ENCODE results near the gene HSPB3.
"Not testable (repeated sequence)": the region's sequence is repeated elsewhere in the genome, so short reads cannot be mapped to it uniquely, and the experiment has no call there.

Gene HSPB3

DNA sequence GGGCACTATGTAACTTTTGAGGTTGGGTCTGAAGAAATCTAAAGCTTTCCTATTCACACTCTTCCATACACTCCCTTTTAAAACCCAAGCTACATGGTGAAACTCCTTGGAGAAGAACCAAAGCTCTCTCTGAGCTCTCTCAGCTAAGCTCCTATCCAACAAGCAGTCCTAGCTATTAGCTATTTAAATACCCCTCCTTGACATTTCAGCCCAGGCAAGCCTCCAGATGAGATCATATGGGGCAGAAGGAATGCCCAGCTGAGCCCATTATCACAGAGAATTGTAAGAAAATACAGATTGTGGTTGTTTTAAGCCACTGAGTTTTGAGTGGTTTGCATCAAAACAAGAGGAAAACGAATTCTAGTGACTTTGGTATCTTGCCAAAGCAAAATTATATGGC is 15.2 kb downstream of the HSPB3 start:
- TF ChIP-seq, protein P1, sequence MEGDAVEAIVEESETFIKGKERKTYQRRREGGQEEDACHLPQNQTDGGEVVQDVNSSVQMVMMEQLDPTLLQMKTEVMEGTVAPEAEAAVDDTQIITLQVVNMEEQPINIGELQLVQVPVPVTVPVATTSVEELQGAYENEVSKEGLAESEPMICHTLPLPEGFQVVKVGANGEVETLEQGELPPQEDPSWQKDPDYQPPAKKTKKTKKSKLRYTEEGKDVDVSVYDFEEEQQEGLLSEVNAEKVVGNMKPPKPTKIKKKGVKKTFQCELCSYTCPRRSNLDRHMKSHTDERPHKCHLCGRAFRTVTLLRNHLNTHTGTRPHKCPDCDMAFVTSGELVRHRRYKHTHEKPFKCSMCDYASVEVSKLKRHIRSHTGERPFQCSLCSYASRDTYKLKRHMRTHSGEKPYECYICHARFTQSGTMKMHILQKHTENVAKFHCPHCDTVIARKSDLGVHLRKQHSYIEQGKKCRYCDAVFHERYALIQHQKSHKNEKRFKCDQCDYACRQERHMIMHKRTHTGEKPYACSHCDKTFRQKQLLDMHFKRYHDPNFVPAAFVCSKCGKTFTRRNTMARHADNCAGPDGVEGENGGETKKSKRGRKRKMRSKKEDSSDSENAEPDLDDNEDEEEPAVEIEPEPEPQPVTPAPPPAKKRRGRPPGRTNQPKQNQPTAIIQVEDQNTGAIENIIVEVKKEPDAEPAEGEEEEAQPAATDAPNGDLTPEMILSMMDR (conservative IDR thresholded peaks at IDR 0.05; ENCODE audit: low read depth, low read length) = no peak
- H3K4me3 ChIP-seq (ENCODE audit: low read length) = no peak overlapping the region
- peak; percentile 80 for DNase-seq (ENCODE audit: low read depth)

DNA sequence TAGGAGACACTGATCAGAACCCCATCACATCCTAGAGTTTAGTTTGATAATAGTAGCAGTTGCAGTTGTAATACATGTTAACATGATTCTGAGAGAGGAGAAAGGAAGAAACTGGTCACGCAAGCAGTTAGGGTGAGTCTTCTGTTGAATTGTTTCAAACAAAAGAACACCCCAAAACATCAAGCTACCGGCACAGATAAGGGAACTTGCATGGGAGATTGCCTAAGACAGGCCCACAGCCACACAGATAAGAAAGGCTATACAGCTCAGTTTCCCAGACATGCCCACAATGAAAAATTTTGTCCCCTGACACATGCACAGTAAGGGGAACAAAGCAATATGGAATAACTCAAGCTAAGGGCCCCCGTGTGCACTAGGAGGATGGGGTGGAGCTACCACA is 15.9 kb downstream of the HSPB3 start:
- no peak overlapping the region for H3K4me3 ChIP-seq (ENCODE audit: low read length)
- no peak for DNase-seq (ENCODE audit: low read depth)

DNA sequence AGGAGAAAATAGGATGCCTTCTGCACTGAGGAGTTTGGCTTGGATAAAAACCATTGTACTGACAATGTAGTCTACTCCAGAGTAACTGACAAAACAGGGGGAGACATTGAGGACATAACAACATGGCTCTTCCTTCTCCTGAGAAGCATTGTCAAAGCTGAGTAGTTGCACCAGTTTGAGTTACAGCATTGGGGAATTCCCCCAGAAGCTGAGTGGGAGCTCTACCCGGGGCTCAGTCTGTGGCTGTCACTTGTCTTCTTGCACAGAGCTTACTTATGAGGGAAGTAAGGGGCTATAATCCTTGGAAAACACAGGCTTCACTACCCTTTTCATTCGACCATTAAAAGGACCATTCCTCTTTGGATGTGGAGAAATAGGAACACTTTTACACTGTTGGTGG is 21.2 kb downstream of the HSPB3 start:
- no peak for DNase-seq (ENCODE audit: low read depth)
- H3K4me3 ChIP-seq (ENCODE audit: low read length) = no peak overlapping the region
- TF ChIP-seq, protein P1 (conservative IDR thresholded peaks at IDR 0.05; ENCODE audit: low read depth, low read length) = no peak

More for the DNA sequence above, 15.9 kb downstream of the HSPB3 start:
- TF ChIP-seq, protein P1 (conservative IDR thresholded peaks at IDR 0.05; ENCODE audit: low read depth, low read length) = no peak

DNA sequence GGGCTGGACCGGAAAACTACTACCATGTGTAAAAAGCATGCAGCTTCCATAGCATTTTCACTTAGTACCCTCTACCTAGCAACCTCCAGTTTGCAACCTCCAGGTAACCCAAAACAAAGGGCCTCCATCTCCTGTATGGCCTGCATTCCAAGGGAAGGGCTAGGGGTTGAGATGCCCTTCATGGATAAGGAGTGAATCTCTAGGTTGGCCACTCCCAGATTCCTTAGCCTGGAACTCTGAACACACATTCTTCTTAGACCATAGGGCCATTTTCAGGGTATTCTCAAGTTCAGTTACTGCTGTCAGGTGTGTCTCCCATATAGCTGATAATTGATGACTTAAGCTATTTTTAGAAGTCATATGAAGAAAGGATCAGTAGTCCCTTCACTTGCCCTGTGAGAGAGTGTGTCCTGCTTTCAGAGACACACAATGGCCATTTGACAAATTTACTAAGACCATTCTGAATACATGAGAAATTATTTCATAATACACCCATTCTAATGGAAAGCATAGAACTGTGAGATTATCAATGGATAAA is 22.5 kb downstream of the HSPB3 start:
- TF ChIP-seq, protein P1 (conservative IDR thresholded peaks at IDR 0.05; ENCODE audit: low read depth, low read length) = no peak
- H3K4me3 ChIP-seq (ENCODE audit: low read length) = no peak overlapping the region

DNA sequence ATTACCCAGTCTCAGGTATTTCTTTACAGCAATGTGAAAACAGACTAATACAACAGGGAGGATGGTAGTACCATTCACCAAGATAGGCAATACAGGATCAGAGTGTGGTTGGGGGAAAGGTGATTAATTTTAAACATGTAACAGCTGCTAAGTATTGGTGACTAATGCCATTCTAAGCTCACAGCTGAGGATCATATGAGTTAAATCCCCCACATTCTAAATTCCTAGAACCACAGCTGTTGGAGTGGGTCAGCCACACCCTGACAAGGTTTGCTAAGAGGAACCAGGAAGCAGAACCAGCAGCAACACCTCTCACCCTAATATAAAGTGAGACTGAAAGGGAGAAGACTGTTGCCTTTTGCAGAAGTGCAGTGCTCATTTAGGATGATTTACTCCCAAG is 24.8 kb downstream of the HSPB3 start:
- peak; percentile 96 for DNase-seq (ENCODE audit: low read depth)
- no peak overlapping the region for H3K4me3 ChIP-seq (ENCODE audit: low read length)
- TF ChIP-seq, protein P1 (conservative IDR thresholded peaks at IDR 0.05; ENCODE audit: low read depth, low read length) = no peak

More for the DNA sequence above, 22.5 kb downstream of the HSPB3 start:
- no peak for DNase-seq (ENCODE audit: low read depth)

DNA sequence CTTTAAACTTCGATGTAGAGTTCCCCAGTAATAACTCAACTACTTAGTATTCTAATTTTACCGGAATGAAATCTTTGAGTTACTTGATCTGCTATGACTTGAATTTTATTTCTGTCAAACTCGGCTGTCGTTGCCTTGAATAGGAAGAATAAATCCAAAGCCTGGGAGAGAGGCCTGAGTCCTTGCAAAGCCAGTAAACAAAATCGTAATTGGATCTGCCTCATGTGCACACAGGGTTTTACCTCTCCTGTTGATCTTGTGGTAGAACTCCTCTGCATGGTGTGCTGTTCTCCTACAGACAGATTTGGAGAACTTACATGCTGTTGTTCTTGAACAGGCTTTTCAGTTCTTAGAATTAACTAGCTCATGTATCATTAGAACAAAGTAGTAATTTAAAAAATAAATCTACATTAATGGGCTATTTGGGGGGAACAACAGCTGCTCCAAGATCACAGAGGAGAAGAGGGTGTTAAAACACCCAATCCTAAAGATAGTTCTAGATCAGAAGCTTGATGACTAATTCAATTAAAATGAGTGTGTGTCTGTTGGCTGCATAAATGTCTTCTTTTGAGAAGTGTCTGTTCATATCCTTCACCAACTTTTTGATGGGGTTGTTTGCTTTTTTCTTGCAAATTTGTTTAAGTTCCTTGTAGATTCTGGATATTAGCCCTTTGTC is 28.9 kb downstream of the HSPB3 start:
- H3K4me3 ChIP-seq (ENCODE audit: low read length) = no peak overlapping the region
- no peak for DNase-seq (ENCODE audit: low read depth)
- TF ChIP-seq, protein P1 (conservative IDR thresholded peaks at IDR 0.05; ENCODE audit: low read depth, low read length) = no peak

DNA sequence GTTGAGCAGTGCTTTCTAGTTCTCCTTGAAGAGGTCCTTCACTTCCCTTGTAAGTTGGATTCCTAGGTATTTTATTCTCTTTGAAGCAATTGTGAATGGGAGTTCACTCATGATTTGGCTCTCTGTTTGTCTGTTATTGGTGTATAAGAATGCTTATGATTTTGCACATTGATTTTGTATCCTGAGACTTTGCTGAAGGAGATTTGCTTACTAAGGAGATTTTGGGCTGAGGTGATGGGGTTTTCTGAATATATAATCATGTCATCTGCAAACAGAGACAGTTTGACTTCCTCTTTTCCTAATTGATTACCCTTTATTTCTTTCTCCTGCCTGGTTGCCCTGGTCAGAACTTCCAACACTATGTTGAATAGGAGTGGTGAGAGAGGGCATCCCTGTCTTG is 30.2 kb downstream of the HSPB3 start:
- H3K4me3 ChIP-seq (ENCODE audit: low read length); DNase-seq (ENCODE audit: low read depth): not testable (repeated sequence)

DNA sequence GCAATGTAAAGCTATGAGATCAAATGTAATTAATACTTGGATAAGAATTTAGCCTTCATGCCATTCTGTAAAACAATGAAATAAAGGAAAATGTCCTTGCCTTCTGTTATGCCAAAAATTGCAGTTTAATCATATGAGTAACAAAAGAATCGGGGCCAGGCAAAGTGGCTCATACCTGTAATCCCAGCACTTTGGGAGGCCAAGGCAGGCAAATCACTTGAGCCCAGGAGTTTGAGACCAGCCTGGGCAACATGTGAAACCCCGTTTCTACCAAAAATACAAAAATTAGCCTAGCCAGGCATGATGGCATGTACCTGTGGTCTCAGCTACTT is 34.1 kb downstream of the HSPB3 start:
- DNase-seq (ENCODE audit: low read depth); H3K4me3 ChIP-seq (ENCODE audit: low read length): not testable (repeated sequence)
